NCI-H1694 treated with DMSO at 0.1 percent for 48 hours (cell line): ENCODE measurements around the gene PLCL2.
"Not testable (repeated sequence)": the region's sequence is repeated elsewhere in the genome, so short reads cannot be mapped to it uniquely, and the experiment has no call there.

Experiments used
- DNase-seq: peaks from one replicate; lab custom pipeline; 2025; lab: John Stamatoyannopoulos, UW

Gene PLCL2

DNA sequence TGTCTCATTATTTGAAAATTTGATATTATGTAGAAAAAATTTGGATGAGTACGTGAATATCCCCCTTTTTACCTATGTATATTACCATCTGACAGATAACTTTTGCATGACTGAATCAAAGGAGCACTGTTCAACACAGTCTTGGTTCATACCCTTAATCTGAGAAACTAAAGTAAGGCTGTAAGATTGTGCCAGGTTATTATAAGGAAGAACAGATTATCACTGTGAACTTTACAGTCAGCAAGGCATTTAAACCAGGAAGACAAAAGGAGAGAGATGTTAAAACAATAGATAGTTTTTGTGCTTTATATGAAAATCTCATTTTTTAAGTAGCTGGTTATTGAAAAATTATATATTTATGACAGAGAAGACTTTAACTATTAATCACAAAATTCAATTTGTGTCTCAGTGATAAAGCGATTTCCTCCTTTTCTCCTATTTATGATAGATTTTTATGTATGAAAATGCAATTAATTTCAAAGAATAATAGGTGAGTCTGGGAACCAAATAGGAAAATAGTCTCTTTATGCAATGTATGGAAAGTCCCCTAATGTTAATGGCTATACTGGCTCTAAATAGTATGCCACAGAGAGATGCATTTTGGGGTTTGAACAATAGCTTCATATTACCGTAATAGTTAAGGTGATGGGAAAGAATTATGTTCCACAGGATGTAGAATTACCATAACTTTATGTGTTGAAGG is 33.4 kb downstream of the PLCL2 start:
- DNase-seq = no peak

DNA sequence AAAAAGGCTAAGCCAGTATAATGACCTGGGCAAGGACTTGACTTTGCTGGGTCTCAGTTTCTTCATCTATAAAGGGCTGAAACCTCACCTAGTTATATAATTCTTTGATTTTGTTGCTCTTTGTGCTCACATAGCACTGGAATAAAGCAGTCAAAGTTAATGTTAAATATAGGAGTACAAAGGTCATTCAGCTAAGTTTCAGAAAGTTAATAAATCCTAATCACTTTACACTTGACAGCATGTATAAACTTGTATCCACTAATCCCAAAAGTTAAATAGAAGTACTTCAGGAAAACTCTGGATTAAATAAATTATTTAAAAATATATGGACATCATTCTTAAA is 33.9 kb downstream of the PLCL2 start:
- no peak for DNase-seq

DNA sequence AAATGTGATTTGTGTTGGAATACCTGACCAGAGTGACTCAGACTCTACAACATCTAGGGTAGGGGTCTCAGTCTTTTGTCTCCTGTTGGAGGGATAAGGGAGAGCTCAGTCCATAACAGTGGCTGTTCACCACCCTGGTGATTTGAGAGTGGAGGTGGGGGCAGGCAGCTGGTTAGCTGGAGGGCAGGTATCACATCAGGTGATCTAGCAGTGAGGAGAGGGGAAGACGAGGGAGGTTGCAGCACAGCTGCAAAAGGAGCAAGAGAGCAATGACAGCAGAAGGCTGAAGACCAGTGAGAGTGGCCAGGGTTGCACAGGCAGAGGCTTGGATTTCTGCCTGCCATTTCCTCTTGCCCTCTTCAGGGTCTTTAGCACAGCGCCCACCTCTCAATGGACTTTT is 38.4 kb downstream of the PLCL2 start:
- DNase-seq = no peak

DNA sequence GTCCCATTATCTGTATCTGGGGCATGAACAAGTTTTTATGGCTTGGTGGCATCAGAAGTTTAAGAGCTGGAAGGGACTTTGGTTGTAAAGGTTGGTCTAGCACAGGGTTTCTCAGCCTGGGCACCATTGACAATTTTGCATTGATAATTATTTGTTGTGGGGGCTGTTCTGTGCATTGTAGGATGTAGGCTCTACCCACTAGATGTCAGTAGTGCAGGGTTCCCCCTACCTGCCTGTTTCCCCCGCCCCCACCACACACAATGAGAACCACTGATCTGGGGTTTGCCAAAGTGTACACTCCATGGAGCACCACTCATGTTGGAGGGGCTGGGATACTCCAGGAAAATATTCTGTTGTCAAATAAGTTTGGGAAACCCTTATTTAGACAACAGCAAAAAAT is 42.7 kb downstream of the PLCL2 start:
- no peak for DNase-seq

DNA sequence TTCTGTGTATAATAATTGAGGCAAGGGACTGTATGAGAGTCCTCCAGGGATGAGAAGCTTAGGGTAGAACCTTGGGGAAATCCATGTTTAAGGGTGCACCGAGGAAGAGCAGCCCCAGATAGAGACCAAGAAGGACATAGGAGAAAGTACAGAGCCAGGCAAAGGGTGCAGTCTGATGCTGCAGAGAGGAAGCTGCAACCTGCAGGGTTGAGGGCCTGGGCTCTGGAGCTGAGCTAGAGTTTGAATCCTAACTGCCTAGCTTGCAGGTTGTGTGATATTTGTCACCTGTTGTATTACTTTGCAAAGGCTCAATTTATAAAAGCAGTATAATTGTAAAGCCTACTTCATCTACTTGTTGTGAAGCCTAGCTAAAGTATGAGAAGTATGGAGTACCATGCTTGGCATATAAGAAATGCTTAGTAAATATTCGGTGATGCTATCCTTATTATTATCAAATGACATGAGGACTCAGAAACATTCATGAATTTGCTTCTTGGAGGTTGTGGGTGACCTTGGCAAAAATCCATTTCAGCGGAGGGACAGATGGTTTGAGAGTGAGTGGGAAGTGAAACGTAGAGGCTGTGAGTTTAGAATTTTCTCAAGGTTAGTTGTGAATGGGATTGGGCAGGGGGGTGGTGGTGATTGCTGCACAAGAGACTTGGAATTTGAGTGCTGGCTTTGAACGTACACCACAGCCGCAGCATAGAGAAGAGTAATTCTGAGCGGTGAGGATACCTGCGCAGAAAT is 43.8 kb downstream of the PLCL2 start:
- peak; percentile 11 for DNase-seq

DNA sequence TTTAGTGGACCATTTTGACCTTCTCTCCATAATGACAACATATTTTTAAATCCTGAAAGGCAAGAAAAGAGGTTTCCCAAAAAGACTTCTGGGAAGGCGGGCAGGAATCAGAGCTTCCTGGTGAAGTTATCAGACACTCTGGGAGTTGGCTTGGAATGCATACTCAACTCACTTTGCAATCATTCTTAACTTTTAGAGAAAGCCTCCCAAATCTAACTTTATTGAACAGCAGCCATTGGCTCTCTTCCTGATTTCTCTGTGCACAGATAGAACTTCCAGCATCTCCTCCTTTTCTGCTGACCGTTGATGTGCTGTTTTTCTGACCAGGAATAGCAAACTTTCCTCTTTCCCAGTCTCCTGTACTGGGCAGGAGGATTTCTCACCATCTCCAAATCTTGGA is 44.6 kb downstream of the PLCL2 start:
- no peak for DNase-seq

DNA sequence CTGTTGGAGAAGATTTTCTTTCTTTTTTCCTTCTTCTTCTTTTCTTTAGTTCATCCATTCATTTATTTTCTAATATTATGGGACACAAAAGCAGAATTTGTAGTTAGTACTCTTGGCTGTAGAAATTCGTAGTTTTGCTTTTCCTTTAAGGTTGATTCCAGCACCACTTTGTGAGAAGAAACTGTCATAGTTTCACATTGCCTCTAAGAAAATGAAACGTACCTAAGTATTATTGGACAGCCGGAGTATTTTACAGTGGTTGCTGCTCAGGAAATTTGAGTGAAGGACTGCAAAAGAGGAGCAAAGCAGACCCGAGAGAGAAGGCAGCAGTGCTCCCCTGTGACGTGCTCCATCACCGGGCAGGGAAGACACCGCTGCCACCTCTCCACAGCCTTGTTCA is 48.1 kb downstream of the PLCL2 start:
- no peak for DNase-seq

DNA sequence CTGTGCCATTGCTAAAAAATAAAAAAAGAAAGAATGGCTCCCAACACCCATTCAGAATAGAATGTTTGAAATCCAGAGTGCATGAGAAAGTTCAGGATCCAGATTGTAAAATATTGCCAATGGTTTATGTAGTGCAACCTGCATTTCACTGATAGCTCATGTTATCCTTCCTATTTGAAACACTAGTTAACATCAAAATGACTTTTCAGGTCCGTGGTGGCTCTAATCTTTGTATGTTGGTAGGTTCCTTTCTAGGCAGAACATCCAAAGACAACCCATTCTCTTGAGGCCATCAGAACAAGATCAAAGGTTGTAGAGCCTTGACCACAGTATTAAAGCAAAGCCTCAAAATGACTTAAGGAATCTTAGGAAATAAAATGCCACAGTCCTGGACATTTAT is 51.0 kb downstream of the PLCL2 start:
- DNase-seq = no peak

DNA sequence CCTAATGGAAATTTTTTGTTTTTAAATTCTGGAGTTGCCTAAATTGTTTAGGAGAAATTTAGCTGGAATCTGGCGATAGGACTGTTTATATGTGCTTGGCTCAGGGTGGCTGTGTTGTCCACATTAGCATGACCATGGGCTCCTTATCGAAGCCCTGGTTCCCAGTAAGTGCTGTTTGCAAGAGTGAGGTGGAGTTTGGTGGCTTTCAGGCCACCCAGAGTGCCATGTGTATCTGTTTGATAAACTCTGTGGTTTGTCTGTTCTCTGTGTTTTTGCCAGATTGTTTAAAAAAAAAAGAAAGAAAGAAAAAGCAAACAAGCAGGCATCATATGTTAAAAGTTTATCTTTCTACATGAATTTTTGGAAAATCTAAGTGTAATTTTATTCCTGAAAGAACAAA is 51.5 kb downstream of the PLCL2 start:
- no peak for DNase-seq

DNA sequence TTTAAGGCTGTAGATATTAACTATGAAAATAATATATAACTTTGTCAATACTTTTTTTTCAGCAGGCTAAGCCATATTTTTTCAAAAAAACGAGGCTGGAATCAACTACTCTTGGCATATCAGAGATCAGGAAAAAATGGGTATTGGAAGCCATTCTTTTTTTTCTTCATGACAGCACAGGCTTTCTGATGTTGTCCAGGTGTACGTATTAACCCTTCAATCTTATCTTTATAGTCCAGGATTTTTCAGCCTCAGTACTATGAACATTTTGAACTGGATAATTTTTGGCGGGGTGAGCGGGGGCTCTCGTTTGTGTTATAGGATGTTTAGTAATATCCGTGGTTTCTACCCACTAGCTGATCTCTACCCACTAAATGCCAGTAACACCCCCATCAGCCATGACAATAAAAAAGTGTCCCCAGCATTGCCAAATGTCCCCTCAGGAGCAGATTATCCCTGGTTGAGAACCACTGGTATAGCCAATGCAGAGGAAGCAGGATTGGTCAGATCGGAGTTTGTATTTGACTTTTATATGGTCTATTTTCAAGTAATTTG is 52.0 kb downstream of the PLCL2 start:
- no peak for DNase-seq

DNA sequence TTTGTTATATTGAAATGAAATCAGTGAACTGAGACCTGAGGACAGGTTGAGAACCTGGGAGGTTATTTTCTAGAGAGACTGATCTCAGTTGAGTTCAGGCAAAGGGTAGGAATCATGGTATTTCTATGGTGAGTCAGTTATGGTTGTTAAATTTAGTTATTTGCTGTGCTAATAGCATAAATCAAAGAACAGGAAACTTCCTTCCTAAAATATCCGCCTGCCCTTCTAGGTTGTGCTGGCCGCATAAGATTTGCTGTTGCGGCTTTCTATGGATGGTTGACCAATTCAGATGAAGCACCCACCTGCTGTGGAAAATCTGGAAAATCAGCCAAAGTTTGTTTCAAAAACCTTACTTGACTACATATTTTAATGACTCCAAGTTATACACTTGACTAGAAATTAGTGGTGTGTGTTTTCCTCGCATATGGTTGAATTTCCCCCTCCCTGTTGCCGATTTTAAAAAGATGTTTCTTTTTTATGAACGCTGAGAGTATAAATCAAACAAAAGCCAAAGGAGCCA is 52.6 kb downstream of the PLCL2 start:
- no peak for DNase-seq

DNA sequence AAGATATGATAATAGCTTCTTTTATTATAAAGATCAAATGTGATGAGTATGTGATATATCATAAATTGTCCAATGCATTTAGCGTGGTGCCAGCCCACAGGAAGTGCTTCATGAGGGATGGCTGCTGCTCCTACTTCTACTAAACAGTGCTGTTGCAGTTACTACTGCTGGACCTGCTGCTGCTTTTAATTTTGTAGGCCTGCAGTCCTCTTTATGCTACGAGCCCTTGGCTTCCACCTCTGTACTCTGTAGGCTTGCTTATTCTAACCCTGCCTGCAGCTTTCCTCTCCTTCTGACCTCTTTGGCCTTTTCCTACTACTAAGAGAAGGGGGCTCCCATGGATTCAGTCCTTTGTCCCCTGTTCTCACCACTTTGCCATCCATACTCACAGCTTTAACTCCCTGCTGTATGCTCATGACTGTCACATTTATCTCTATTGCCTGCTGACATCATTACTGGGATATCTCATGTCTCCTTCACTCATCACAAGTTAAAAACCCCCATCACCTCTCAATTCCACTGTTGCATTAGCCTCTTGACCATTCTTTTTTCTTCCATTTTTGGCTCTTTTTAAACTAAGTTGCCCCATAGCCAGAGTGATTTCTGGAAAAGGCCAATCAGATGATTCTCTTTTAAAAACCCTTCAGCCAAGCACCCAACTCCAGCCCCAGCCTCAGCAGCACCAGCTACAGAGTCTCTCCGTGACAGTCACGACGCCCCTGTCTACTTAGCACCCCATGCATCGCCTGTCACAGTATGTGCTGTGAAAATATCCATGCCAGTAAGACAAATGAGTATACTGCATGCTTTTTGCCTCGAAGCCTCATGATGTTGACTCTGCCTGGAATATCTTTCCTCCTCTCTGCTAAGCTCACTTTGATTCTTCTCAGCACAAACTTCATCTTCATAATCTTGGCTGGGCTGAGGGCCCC is 56.3 kb downstream of the PLCL2 start:
- no peak for DNase-seq

DNA sequence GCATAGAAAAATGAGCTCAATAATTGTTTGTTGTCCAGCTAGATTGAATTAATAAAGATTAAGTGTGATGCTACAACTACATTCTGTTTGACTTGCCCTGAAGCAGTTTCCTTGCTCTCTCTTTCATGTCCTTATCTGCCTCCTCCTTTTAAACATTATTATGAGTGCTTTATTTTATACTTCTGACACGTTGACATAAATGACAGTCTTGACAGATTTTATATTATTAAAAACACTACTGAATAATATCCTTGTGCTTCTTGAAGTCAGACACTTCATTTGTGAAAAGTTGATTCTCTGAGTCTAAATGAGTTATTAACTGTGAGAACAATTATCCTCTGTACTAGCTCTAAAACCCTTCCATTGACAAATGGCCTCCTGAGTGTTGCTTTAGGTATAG is 58.2 kb downstream of the PLCL2 start:
- DNase-seq = no peak

DNA sequence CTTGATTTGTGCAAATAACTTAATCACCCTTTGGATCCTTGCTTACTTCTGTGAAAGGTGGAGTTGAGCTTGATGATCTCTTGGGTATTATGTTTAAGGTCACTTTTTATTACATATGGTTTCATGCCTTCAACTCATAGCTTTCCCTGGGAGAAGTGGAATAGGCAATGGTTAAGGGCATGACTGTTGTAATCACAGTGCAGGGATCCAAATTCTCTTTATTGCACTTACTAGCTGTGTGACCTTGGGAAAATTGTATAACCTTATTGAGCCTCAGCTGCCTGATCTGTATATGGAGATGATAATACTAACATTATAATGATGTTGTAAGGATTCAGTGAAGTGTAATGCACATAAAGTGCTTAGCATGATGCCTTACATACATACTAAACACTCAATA is 59.1 kb downstream of the PLCL2 start:
- no peak for DNase-seq

DNA sequence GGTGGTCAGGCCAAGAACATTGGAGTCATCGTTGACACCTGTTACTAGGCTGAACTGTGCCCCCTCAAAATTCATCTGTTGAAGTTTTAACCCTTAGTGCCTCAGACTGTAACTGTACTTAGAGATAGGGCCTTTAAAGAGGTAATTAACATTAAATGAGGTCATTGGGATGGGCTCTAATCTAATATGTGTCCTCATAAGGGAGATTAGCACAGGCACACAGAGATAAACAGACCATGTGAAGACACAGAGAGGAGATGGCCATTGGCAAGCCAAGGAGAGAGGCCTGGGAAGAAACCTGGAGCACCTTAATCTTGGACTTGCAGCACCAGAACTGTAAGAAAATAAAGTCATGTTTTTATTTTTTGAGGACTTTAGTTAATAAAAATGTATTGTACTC is 59.6 kb downstream of the PLCL2 start:
- DNase-seq = no peak

DNA sequence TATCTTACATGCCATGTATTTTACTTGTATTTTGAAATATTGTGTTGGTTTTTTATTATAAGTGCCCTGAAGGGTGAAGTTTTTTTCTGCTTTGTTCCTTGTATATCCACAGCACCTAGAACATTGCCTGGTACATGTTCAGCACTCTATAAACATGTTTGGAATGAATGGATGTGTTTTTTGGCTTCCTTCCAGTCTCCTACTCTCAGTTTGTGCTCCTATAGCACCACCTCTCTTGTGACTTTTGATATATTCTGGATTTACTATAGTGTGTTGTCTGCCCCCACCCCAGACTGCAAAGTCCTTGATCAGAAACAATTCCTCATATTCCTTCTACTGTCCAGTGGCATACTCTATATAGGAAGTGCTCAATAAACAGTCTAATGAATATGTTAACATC is 60.6 kb downstream of the PLCL2 start:
- no peak for DNase-seq

DNA sequence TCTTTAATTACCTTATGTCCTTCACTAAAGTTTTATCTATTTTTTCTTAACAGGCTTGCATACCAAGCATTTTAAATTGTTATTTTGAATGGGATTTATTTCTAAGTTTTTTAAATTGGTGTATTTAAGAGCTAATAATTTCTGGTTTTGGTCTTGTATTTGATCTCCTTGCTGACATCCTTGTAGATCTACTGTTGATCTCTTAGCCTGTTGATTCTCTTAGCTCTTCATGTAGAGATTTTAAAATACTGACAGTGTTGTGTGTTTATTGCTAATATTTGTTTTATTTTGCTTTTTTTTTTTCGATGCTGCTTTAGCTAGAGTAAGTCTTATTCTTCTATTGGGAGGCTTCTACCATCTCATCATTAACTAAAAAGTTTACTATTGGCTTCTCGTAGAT is 65.5 kb downstream of the PLCL2 start:
- no peak for DNase-seq

DNA sequence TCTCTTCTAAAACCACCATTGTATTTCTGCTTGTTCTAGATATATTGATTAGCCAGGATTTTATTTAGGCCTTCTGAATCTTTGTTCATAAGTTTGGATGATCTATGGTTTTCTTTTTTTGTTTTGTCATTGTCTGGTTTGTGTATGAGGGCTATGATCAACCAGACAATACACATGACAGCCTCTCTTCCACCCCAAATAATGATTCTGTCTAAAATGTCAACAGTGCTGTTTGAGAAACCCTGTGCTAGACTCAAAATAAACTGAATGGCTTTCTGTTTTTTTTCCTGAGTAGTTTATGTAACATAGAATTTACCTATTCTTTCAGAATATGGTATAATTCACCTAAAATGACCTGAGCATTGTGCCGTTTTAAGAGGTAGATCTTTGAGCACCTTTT is 66.1 kb downstream of the PLCL2 start:
- no peak for DNase-seq

DNA sequence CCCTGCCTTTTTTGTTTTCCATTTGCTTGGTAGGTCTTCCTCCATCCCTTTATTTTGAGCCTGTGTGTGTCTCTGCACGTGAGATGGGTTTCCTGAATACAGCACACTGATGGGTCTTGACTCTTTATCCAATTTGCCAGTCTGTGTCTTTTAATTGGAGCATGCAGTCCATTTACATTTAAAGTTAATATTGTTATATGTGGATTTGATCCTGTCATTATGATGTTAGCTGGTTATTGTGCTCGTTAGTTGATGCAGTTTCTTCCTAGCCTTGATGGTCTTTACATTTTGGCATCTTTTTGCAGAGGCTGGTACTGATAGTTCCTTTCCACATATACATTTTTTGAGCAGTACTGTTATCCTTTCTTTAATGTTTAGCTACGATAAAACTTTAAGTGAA is 73.1 kb downstream of the PLCL2 start:
- DNase-seq = not testable (repeated sequence)

DNA sequence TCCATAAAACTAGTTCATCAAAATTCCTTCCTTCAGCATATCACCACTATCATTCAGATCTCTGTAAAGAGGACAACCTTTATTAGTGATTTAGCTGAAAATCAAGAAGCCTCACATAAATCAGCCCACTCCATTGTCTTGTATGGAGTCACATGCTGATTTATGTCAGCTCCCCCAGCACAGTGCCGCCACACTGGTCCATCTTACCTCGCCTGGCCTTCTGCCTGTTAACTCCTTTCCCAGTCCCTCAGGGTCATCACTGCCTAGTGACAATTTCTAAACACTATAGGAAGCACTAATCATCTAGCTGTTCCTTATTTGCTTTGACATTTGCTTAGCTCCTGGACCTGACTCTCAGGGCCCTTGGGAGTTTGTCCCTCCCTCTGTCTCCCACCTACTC is 75.4 kb downstream of the PLCL2 start:
- no peak for DNase-seq

DNA sequence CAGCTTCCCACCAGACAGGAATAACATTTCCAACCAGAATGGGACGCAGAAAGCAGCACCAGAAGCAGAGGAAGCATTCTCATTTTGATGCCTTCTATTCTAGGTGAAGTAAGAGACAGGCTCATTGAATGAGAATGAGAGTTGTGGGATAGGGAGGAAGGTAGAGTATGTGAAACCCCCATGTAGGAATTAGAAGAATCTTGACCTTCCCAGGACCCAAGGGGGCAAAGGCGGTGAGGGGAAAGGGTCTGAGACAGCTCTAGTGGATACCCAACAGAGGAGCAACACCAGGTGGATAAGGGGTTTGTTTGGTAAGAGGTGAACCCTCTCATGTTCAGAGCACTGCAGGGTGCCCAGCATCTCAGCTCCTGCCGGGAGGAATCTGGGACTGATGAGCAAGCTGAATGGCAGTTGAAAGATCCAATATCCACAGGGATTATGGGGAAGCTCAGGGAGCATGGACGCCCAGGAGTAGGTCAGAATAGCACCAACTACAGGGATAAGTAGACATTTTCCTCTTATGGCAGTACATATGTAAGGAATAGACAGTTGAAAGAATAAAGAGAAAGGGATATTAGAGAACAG is 77.0 kb downstream of the PLCL2 start:
- no peak for DNase-seq

DNA sequence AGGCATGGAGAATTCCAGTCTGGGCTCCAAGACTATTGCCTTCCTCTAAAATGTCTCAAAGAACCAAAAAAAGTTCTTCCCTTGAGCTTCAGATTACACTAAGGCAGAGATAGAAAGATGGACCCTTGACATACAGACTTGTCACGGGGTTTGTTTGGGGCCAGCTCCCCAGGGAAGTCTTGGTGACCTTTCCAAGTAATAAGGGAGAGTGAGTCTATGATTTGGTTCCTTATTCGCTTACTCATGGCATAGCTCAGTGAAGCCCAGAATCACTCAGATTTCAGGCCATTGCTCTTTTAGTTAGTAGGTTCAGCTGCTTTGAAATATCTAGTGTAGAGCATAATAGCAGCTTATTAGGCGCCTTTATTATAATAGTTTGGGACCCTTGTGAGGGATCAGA is 90.3 kb downstream of the PLCL2 start:
- DNase-seq = no peak
